CD14-positive monocyte (primary cell): ENCODE results near the gene UGT1A3. TPM values are rescaled to one million over a fixed set of nuclear protein-coding genes. Genes with fewer than 3 reads are reported as not detected.

Experiments used
- DNase-seq, 3 donors: peaks; one replicate each; pipeline ENCODE4 v3.0.0-alpha.2; 2011 to 2022
- H2AFZ ChIP-seq: 2 replicates; pipeline ENCODE4 v1.6.0; 2012; ENCODE audit warnings: mild to moderate bottlenecking, low read depth, low read length, inconsistent platforms; ENCODE audit not compliant: insufficient read depth, poor library complexity, severe bottlenecking
- H3K27ac ChIP-seq, 2 donors: 1 replicate in 1 of 2; 2 replicates in 1 of 2; pipeline ENCODE4 v1.5.1; 2012 to 2013; ENCODE audit warnings: low read length in 2 of 2, control low read depth in 1 of 2, inconsistent platforms in 1 of 2, low read depth in 1 of 2, mild to moderate bottlenecking in 1 of 2
- H3K27me3 ChIP-seq, 2 donors: one replicate each; pipeline versions ENCODE4 v1.6.0 to v1.6.1; 2011 to 2013; ENCODE audit warnings: low read length in 2 of 2; ENCODE audit not compliant: control insufficient read depth in 2 of 2, insufficient read depth in 2 of 2
- H3K36me3 ChIP-seq, 2 donors: replicated peaks in 1 of 2; 1 replicate in 1 of 2; 2 replicates in 1 of 2; pipeline versions ENCODE4 v1.5.1 to v1.6.1; 2012 to 2013; ENCODE audit warnings: low read length in 2 of 2, control low read depth in 1 of 2, inconsistent platforms in 1 of 2, mild to moderate bottlenecking in 1 of 2; ENCODE audit not compliant: insufficient read depth in 2 of 2, control insufficient read depth in 1 of 2
- H3K4me1 ChIP-seq, 2 donors: 1 replicate in 1 of 2; 2 replicates in 1 of 2; pipeline versions ENCODE4 v1.5.1 to v1.6.1; 2012 to 2013; ENCODE audit warnings: low read length in 2 of 2, control low read depth in 1 of 2, inconsistent platforms in 1 of 2, mild to moderate bottlenecking in 1 of 2, moderate library complexity in 1 of 2; ENCODE audit not compliant: insufficient read depth in 2 of 2, control insufficient read depth in 1 of 2
- H3K4me2 ChIP-seq: replicated peaks from 2 replicates; pipeline ENCODE3; 2012; ENCODE audit warnings: low read length, moderate library complexity, mild to moderate bottlenecking; ENCODE audit not compliant: poor library complexity, severe bottlenecking; ENCODE audit errors: extremely low read depth
- H3K4me3 ChIP-seq, 3 experiments: fragments of 200-600 bp in 1 of 3; sonication (generic) in 1 of 3; replicated peaks in 1 of 3; 1 replicate in 2 of 3; 2 replicates in 1 of 3; pipeline ENCODE4 v1.5.1; 2011 to 2013; ENCODE audit warnings: low read length in 3 of 3, mild to moderate bottlenecking in 3 of 3, control low read depth in 2 of 3, low read depth in 2 of 3, inconsistent platforms in 1 of 3, moderate library complexity in 1 of 3
- H3K79me2 ChIP-seq: 2 replicates; pipeline ENCODE4 v1.6.0; 2012; ENCODE audit warnings: mild to moderate bottlenecking, control low read depth, inconsistent platforms, low read length, moderate library complexity; ENCODE audit not compliant: insufficient read depth
- H3K9ac ChIP-seq: 2 replicates; pipeline ENCODE4 v1.6.0; 2017; ENCODE audit warnings: low read length, mild to moderate bottlenecking; ENCODE audit not compliant: insufficient read depth, poor library complexity, severe bottlenecking
- H3K9me3 ChIP-seq, 2 donors: replicated peaks in 1 of 2; 1 replicate in 1 of 2; 2 replicates in 1 of 2; pipeline versions ENCODE4 v1.5.1 to v1.6.1; 2012 to 2013; ENCODE audit warnings: low read length in 2 of 2, control low read depth in 1 of 2; ENCODE audit not compliant: control insufficient read depth in 1 of 2, insufficient read depth in 1 of 2
- H4K20me1 ChIP-seq: 2 replicates; pipeline ENCODE4 v1.6.0; 2012; ENCODE audit warnings: mild to moderate bottlenecking, low read length, control low read depth, moderate library complexity; ENCODE audit not compliant: insufficient read depth
- H3K27ac Mint-ChIP-seq, 7 donors: one replicate each; pipeline ENCODE4 v1.8.0; 2020; ENCODE audit warnings: mild to moderate bottlenecking in 7 of 7, mixed read lengths in 7 of 7, moderate library complexity in 6 of 7, inconsistent platforms in 2 of 7
- H3K27me3 Mint-ChIP-seq, 3 donors: one replicate each; pipeline ENCODE4 v1.8.0; 2021 to 2022; ENCODE audit warnings: low read depth in 3 of 3, mild to moderate bottlenecking in 3 of 3, mixed read lengths in 3 of 3, moderate library complexity in 3 of 3, inconsistent platforms in 1 of 3
- H3K36me3 Mint-ChIP-seq, 2 donors: one replicate each; pipeline ENCODE4 v1.8.0; 2020; ENCODE audit warnings: mixed read lengths in 2 of 2, inconsistent platforms in 1 of 2, mild to moderate bottlenecking in 1 of 2
- H3K4me1 Mint-ChIP-seq: one replicate; pipeline ENCODE4 v1.8.0; 2020; ENCODE audit warnings: mild to moderate bottlenecking, mixed read lengths
- H3K4me3 Mint-ChIP-seq, 2 donors: one replicate each; pipeline ENCODE4 v1.8.0; 2020; ENCODE audit warnings: mild to moderate bottlenecking in 2 of 2, mixed read lengths in 2 of 2, moderate library complexity in 1 of 2
- H3K9me3 Mint-ChIP-seq, 7 donors: one replicate each; pipeline ENCODE4 v1.8.0; 2020 to 2022; ENCODE audit warnings: mixed read lengths in 7 of 7, mild to moderate bottlenecking in 6 of 7, moderate library complexity in 6 of 7, inconsistent platforms in 2 of 7
- WGBS: methylation state at CpG from one replicate; pipeline ENCODE4 v1.1.5; 2013; ENCODE audit warnings: missing lambda C conversion rate; ENCODE audit not compliant: insufficient coverage; 5-methylcytosine and 5-hydroxymethylcytosine counted together
- intact Hi-C, 2 donors: fragments of 100-400 bp; cut with micrococcal nuclease; formaldehyde crosslinking; loops; one replicate each; pipeline versions ENCODE4 v1.15.0 to v1.15.1; 2023
- polyA plus RNA-seq, 3 donors: library from polyadenylated mRNA; depleted of rRNA in 1 of 3; unstranded in 2 of 3; stranded (reverse) in 1 of 3; fragments of 300-500 nt in 2 of 3; fragments of >200 nt in 1 of 3; fragmentation: Illumina TruSeq in 2 of 3; gene quantifications; 1 replicate in 2 of 3; 2 replicates in 1 of 3; pipeline ENCODE4 v1.2.3, GENCODE V29; 2012 to 2021
- TF ChIP-seq, protein P1 (sequence below): fragments of 200-600 bp; IDR thresholded peaks from one replicate; pipeline ENCODE4 v1.8.0; 2022; ENCODE audit warnings: antibody characterized with exemption, mild to moderate bottlenecking

Gene UGT1A3
- polyA plus RNA-seq, 3 donors = not detected

DNA sequence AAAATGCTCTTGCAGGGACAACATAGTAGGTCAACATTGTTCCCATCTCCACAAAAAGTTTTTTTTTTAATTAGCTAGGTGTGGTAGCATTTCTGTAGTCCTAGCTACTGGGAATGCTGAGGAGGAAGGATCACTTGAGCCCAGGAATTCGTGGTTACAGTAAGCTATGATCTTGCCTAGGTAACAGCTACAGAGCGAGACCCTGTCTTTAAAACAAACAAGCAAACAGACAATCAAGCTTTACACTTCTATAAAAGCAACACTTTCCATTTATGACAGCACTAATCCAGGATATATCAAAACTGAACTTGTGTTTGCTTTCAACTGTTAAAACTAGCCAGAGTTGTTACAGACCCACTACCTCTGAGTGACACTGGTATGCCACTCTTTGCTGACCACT is 12.0 kb downstream of the UGT1A3 start:
- no peaks in the 10 kb centered on the region for H3K36me3 Mint-ChIP-seq
- peaks cover 0 to 2% (median 1%) of the 10 kb centered on the region in 3 donors for H3K27me3 Mint-ChIP-seq
- WGBS = 100% methylated on average over 1 of the region's 2 CpGs

DNA sequence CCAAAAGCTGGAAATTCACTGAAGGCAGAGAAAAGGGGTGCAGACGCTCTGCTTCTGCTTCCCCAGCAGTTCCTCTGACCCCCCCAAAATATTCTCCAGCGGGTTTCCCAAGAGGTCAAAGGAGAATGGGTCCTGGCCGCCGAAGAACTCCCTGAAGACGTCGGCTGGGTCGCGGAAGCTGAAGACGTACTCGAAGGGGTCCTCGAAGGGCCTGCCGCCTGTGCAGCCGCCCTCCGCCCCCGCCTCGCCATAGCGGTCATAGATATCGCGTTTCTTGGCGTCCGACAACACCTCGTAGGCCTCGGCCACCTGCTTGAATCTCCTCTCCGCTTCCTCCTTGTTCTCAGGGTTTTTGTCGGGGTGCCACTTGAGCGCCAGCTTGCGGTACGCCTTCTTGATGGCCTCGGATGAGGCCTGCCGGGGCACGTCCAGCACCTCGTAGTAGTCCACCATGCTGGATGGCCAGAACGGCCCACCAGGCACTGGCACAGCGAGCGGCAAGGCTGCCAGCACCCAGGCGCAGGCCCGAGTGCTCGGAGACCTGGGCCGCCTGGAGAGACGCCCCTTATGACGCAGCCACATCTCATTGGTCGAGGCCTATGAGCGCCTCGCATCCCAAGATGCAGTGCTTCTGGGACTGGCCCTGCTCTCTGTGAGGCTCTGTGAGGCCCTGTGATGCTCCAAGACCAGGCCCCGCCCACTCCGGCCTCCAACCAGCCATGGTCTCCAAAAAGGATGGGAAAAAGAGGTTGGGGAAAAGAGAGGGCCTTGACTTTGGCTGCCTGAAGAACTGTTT is 14.8 kb downstream of the UGT1A3 start:
- 97% methylated on average over 40 of the region's 46 CpGs for WGBS
- no peak overlapping the region for H3K4me2 ChIP-seq
- no peaks in the 10 kb centered on the region for H4K20me1 ChIP-seq
- no peaks in the 10 kb centered on the region for H3K4me1 Mint-ChIP-seq
- no peak overlapping the region for H3K4me3 Mint-ChIP-seq
- no peak overlapping the region for H2AFZ ChIP-seq
- TF ChIP-seq, protein P1, sequence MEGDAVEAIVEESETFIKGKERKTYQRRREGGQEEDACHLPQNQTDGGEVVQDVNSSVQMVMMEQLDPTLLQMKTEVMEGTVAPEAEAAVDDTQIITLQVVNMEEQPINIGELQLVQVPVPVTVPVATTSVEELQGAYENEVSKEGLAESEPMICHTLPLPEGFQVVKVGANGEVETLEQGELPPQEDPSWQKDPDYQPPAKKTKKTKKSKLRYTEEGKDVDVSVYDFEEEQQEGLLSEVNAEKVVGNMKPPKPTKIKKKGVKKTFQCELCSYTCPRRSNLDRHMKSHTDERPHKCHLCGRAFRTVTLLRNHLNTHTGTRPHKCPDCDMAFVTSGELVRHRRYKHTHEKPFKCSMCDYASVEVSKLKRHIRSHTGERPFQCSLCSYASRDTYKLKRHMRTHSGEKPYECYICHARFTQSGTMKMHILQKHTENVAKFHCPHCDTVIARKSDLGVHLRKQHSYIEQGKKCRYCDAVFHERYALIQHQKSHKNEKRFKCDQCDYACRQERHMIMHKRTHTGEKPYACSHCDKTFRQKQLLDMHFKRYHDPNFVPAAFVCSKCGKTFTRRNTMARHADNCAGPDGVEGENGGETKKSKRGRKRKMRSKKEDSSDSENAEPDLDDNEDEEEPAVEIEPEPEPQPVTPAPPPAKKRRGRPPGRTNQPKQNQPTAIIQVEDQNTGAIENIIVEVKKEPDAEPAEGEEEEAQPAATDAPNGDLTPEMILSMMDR = no peak
- no peak overlapping the region for H3K4me3 ChIP-seq
- no peak for DNase-seq
- no peak overlapping the region for H3K27ac ChIP-seq
- intact Hi-C loops = no loop called here
- peaks cover 0 to 7% (median 2%) of the 10 kb centered on the region in 7 donors for H3K9me3 Mint-ChIP-seq
- H3K36me3 ChIP-seq = no peaks in the 10 kb centered on the region
- no peaks in the 10 kb centered on the region for H3K4me1 ChIP-seq
- H3K79me2 ChIP-seq = no peaks in the 10 kb centered on the region
- no peak overlapping the region for H3K27ac Mint-ChIP-seq
- no peaks in the 10 kb centered on the region for H3K36me3 Mint-ChIP-seq
- no peak overlapping the region for H3K9ac ChIP-seq
- no peaks in the 10 kb centered on the region for H3K27me3 ChIP-seq
- peaks cover 0 to 5% of the 10 kb centered on the region in 2 donors for H3K9me3 ChIP-seq
- H3K27me3 Mint-ChIP-seq = peaks cover 1 to 5% (median 1%) of the 10 kb centered on the region in 3 donors

More for the DNA sequence above, 12.0 kb downstream of the UGT1A3 start:
- no peaks in the 10 kb centered on the region for H3K36me3 ChIP-seq
- H3K4me1 ChIP-seq = no peaks in the 10 kb centered on the region
- DNase-seq = no peak
- peaks cover 0 to 4% (median 2%) of the 10 kb centered on the region in 7 donors for H3K9me3 Mint-ChIP-seq
- H3K79me2 ChIP-seq = no peaks in the 10 kb centered on the region
- intact Hi-C loops = no loop called here
- no peak overlapping the region for H3K4me2 ChIP-seq
- no peak overlapping the region for H3K4me3 Mint-ChIP-seq
- TF ChIP-seq, protein P1 = no peak
- H3K9me3 ChIP-seq = peaks cover 0 to 5% of the 10 kb centered on the region in 2 donors
- no peak overlapping the region for H3K9ac ChIP-seq
- H2AFZ ChIP-seq = no peak overlapping the region
- no peak overlapping the region for H3K27ac ChIP-seq
- no peaks in the 10 kb centered on the region for H3K4me1 Mint-ChIP-seq
- no peak overlapping the region for H3K27ac Mint-ChIP-seq
- H3K27me3 ChIP-seq = no peaks in the 10 kb centered on the region
- no peak overlapping the region for H3K4me3 ChIP-seq
- H4K20me1 ChIP-seq = no peaks in the 10 kb centered on the region
